CD4-positive, alpha-beta T cell treated with Interleukin-21 for 1 hour (primary cell): ENCODE measurements around the gene VPS8.
"Not testable (repeated sequence)": the region's sequence is repeated elsewhere in the genome, so short reads cannot be mapped to it uniquely, and the experiment has no call there.

Experiments used
- DNase-seq: peaks from one replicate; pipeline ENCODE4 v3.0.0-alpha.2; 2020

Gene VPS8

DNA sequence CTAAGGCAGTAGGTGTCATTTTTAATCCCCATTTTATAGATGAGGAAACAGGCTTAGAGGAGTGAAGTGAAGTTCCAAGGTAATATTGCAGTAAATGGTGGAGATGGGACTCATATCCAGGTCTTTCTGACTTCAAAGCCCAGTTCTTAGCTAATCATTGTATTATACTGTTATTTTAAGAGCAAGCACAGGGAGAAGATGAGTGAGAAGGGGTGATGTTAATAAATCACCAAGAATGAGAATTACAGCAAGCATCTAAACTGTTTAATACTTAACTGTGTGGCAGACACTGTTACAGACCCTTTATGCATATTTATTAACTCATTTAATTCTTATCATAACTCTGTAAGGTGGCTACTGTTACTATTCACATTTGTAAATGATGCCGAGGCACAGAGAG, 61.2 kb downstream of the VPS8 start:
- DNase-seq = no peak

DNA sequence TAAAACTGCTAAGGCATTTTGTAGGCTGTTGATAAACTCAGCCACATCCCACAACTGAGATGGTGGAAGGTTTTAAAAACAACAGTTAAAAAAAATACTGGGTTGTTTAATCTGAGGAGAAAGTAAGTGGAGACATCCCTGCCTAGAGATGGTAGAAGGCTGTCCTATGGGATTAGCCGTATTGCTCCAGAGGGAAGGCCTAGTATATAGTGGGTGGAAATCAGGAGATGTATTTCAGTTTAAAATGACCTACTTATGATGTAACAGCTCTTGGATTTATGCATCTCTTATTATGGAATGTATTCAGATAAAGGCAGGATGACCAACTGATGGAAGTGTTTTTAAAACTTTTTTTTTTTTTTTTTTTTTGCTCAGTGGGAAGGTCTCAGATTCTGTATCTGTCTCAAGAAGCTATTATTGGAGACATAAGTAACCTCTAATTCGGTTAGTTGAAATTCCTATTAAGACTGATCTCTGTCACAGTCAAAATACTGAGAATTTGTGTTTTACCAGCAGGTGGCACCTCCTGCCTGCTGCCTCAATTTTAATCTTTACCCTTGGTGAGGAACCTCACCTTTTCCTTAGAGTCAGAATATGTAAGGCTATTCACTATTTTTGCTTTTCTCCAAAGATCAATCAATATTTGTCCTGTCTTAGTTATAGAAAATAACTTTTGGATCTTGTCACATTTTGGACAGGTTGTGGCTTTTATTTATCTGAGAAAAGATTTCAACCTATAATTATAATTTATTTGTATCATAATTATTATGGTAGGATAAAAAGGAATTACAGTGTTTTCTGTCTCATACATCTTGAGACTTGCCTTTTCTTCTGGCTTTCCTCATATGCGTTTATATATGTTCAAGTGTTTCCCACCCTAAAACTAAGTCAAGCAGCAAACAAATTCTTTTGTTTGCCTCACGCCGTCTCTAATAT, 63.0 kb downstream of the VPS8 start:
- peak; percentile 12 for DNase-seq

DNA sequence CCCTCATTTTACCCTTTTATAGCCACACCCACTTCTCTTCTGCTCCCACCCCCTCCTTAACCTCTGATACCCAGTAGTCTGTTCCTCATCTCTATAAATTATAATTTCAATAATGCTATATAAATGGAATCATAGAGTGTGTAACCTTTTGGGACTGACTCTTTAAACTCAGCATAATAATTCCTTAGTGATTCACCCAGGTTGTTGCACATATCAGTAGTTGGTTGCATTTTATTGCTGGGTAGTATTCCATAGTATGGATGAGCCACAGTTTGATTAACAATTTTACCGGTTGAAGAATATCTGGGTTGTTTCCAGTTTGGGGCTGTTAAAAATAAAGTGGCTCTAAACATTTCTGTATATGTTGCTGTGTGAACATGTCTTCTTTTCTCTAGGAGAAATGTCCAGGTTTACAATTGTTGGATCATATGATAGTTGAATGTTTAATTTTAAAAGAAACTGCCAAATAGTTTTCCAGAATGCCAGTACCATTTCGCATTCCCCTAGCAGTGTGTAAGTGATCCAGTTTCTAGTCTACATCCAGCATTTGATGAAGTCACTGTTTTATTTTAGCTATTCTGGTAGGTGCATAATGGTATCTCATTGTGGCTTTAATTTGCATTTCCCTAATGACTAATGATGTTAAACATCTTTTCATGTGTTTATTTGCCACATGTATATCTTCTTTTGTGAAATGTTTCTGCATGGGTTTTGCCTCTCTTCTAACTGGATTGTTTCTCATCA, 68.5 kb downstream of the VPS8 start:
- no peak for DNase-seq

DNA sequence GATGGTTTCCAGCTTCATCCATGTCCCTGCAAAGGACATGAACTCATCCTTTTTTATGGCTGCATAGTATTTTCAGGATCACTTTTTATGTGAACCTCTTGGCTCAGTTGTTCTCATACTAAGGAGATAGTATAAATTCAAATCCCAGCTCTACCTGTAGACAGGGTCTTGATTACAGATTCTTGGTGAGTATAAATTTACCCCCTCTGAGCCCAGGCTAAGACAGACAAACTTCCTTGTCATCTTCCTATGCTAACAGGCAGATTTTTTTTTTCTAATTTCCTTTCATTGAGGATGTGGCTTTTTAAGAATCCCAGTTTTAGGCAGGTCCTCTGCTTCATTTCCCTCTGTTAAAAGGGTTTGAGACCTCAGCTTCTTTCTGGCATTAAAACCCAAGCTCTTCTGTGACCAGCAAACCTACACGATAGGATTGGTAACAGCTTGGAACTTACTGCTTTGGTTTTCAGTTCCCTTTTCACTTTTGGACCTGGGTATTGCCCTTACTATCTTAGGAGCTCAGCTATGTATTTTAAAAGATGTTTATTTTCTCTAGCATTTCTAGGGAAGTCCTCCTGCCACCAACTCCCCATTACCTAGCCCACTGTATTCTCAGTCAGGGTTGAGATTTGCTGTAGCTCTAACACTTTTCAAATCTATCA, 72.5 kb downstream of the VPS8 start:
- DNase-seq = no peak

- no peak for DNase-seq
Observed at GRCh38 chr3:184885112-184885511, 73.1 kb downstream of the VPS8 start.

- no peak for DNase-seq
Observed at GRCh38 chr3:184887574-184887973, 75.6 kb downstream of the VPS8 start.

GRCh38 chr3:184889312-184889904, 77.4 kb downstream of the VPS8 start:
- no peak for DNase-seq

- no peak for DNase-seq
Observed at GRCh38 chr3:184894051-184894450, 82.1 kb downstream of the VPS8 start.

DNA sequence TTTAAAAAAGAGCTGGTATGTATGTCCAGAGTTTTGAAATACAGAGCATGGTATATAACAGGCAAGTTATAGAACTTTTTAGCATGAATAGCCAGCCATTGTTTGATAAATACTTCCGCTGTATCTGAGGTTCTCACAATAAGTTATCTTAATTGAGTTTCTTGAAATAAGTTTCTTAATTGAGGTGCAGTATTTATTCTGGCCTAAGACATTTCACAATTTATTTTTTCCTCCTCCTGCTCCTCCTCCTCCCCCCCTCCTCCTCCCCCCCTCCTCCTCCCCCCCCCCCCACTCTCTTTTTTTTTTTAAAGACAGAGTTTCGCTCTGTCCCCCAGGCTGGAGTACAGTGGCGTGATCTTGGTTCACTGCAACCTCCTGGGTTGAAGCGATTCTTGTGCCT, 83.4 kb downstream of the VPS8 start:
- DNase-seq = no peak

- DNase-seq = no peak
Observed at GRCh38 chr3:184896336-184896735, 84.4 kb downstream of the VPS8 start.

- DNase-seq = no peak
Observed at GRCh38 chr3:184899953-184900595, 88.1 kb downstream of the VPS8 start.

DNA sequence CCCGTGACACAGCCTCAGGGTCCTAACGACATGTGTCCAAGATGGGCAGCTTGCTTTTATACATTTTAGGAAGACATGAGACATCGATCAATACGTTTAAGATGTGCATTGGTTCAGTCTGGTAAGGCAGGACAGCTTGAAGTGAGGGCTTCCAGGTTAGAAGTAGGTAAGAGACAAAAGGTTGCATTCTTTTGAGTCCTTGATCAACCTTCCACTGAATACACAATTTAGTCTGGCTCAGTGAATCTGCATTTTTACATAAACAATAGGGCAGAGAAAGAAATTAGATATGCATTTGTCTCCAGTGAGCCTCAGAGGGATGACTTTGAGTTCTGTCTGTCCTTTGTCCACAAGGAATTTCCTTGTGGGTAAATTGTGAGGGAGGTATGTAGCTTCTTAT, 95.1 kb downstream of the VPS8 start:
- not testable (repeated sequence) for DNase-seq

- DNase-seq = no peak
Observed at GRCh38 chr3:184907681-184908649, 96.0 kb downstream of the VPS8 start.

- no peak for DNase-seq
Observed at GRCh38 chr3:184908859-184909258, 96.9 kb downstream of the VPS8 start.

- no peak for DNase-seq
Observed at GRCh38 chr3:184910664-184911063, 98.7 kb downstream of the VPS8 start.

DNA sequence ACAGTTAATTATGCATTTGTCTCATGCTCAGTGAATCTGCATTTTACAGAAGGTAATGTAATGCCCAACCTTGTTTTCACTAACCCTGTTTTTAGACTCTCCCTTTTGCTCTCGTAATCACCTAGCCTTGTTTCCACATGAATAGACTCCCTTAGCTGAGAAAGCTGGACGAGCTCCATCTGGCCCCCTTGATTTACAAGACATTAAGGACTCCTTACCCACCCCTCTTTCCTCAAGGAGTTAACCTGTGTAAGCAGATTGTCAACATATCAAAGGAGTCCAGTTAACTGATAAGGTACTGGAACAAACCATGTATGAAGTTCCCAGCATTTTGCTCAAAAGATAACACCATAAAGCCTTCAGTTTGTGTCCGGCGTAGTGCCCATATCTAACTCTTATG, 99.6 kb downstream of the VPS8 start:
- DNase-seq = no peak

DNA sequence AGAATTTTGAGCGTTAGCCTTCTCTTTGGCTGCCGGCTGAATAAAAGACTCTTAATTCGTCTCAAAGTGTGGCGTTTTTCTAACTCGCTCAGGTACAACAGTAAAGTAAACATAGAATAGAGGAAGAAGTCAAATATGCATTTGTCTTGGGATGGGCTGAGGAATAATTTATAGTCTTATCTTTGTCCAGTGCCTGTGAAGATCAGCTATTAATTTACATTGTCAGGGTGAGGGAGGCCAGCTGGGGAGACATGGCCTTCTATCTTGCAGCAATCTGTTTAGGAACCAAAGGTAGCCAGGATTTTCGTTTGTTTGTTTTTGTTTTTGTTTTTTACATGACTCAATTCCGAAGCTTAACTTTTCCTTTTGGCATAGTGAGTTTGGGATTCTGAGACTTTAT, 100.2 kb downstream of the VPS8 start:
- DNase-seq = no peak

GRCh38 chr3:184914628-184915027, 102.7 kb downstream of the VPS8 start:
- no peak for DNase-seq

- DNase-seq = no peak
Observed at GRCh38 chr3:184918750-184919149, 106.8 kb downstream of the VPS8 start.

GRCh38 chr3:184919651-184920050, 107.7 kb downstream of the VPS8 start:
- no peak for DNase-seq

DNA sequence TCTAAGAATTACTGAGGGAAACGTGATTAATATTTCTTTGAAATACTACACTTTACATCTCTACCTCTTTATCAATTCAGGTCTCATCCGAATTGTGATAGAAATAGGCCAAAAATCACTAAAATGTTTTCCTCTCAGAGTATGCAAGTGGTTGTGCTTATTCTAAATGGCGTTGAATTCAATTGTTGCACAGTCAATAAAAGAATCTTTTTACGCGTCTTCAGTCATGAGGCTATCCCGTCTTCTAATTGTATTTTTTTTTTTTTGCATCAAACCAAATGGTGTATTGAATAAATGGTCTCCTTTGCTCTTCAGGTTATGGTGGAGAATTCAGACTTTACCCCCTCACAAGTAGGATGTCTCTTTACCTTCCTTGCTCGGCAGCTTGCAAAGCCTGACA, 112.6 kb downstream of the VPS8 start:
- DNase-seq = no peak
